Measurements from ENCODE around the gene CRACR2B. TPM values are rescaled to one million over a fixed set of nuclear protein-coding genes. Genes with fewer than 3 reads are reported as not detected.

Gene CRACR2B
- total and polyA plus RNA-seq, 2 of the 13 experiments (the other 11 are each of a cell fraction or from before 2014, with no cell fraction given): 14.9 to 21.0 TPM

GRCh38 chr11:838441-839279, 10.9 kb downstream of the CRACR2B start (continued):
- TF ChIP-seq ZNF12 (CRISPR knock-in tag; IDR thresholded peaks at IDR 0.05) (0 out of 2 replicates have a peak, but pooled peaks have one; percentile 9), KMT2B (CRISPR knock-in tag; IDR thresholded peaks at IDR 0.05) (0 out of 2 replicates have a peak, but pooled peaks have one; percentile 62), EHMT2 (IDR thresholded peaks at IDR 0.05; ENCODE audit: borderline replicate concordance, low read depth, low read length) (no peak), ZNF337 (CRISPR knock-in tag; IDR thresholded peaks at IDR 0.05; ENCODE audit: borderline replicate concordance, low read depth) (no peak), FUBP1 (CRISPR knock-in tag; IDR thresholded peaks at IDR 0.05; ENCODE audit: borderline replicate concordance) (no peak), DBP (CRISPR knock-in tag; IDR thresholded peaks at IDR 0.05; ENCODE audit: not compliant biosample characterization) (no peak), PBX2 (CRISPR knock-in tag; IDR thresholded peaks at IDR 0.05) (no peak), ATF2 (CRISPR knock-in tag; IDR thresholded peaks at IDR 0.05) (peak; percentile 55; the same call in 1 of the 2 replicates), ZNF737 (CRISPR knock-in tag; IDR thresholded peaks at IDR 0.05; ENCODE audit: borderline replicate concordance) (no peak), ZBTB43 (CRISPR knock-in tag; conservative IDR thresholded peaks at IDR 0.05) (no peak; the same call in 1 of the 2 replicates), ZNF180 (CRISPR knock-in tag; IDR thresholded peaks at IDR 0.05; ENCODE audit: borderline replicate concordance, low read depth) (no peak), ZNF275 (CRISPR knock-in tag; IDR thresholded peaks at IDR 0.05; ENCODE audit: borderline replicate concordance) (no peak), ARID4A (CRISPR knock-in tag; IDR thresholded peaks at IDR 0.05; ENCODE audit: borderline replicate concordance) (peak; percentile 86), TBL1XR1 (IDR thresholded peaks at IDR 0.05; ENCODE audit: borderline replicate concordance, low read length, partially characterized antibody) (no peak)

Measured in HepG2 (cell line).